ENCODE data around the gene EXTL1. TPM values are rescaled to one million over a fixed set of nuclear protein-coding genes. Genes with fewer than 3 reads are reported as not detected.

EXTL1 gene
- total RNA-seq, 1 experiment from 2014 or later: 1.0 TPM

- Histone ChIP-seq H4K8ac (replicated peaks; ENCODE audit: insufficient read length, low read depth, low read length) (no peak overlapping the region), H2BK20ac (ENCODE audit: low read depth, low read length, poor library complexity, severe bottlenecking) (no peak overlapping the region), H2BK12ac (ENCODE audit: insufficient read length, low read depth, low read length) (no peak overlapping the region), H2AK5ac (ENCODE audit: insufficient read length, low read length) (no peak overlapping the region), H3K9ac (ENCODE audit: extremely low read depth, insufficient read length, low read length) (no peak overlapping the region), H3K4me2 (ENCODE audit: insufficient read depth, insufficient read length, low read length) (no peak overlapping the region), H3K27ac (ENCODE audit: insufficient read length, low read depth, low read length) (no peak overlapping the region), H3K79me2 (ENCODE audit: insufficient read depth, low read length) (no peaks in the 10 kb centered on the region), H2BK15ac (ENCODE audit: low read depth, low read length) (no peak overlapping the region), H3K18ac (ENCODE audit: insufficient read length, low read depth, low read length) (no peak overlapping the region), H3K27me3 (ENCODE audit: insufficient read depth, low read length) (no peaks in the 10 kb centered on the region), H3K79me1 (ENCODE audit: insufficient read depth, low read depth, low read length, poor library complexity, severe bottlenecking) (no peaks in the 10 kb centered on the region), H3T11ph (ENCODE audit: low read length) (no peak overlapping the region), H2BK5ac (ENCODE audit: insufficient read length, low read length) (no peak overlapping the region), H3K4ac (ENCODE audit: low read depth, low read length) (no peak overlapping the region), H2BK120ac (ENCODE audit: low read depth, low read length, poor library complexity, severe bottlenecking) (no peak overlapping the region), H2AFZ (ENCODE audit: low read length) (no peak overlapping the region), H4K20me1 (ENCODE audit: control insufficient read depth, insufficient read depth, insufficient read length) (no peaks in the 10 kb centered on the region), H3K9me3 (ENCODE audit: control insufficient read depth, low read depth, low read length) (no peaks in the 10 kb centered on the region), H3K14ac (ENCODE audit: insufficient read depth, low read length) (no peak overlapping the region), H4K5ac (ENCODE audit: insufficient read length, low read depth, low read length) (no peak overlapping the region), H3K4me1 (ENCODE audit: insufficient read depth, low read length) (no peaks in the 10 kb centered on the region), H3K23me2 (ENCODE audit: insufficient read length, low read depth, low read length, poor library complexity, severe bottlenecking) (no peaks in the 10 kb centered on the region), H3K56ac (ENCODE audit: insufficient read length, low read depth, low read length) (no peak overlapping the region), H4K91ac (ENCODE audit: insufficient read length, low read depth, low read length) (no peak overlapping the region), H3K23ac (ENCODE audit: insufficient read length, low read depth, low read length) (no peak overlapping the region)
- Mint-ChIP-seq H3K4me3 (no peak overlapping the region), H3K9me3 (no peaks in the 10 kb centered on the region), H3K27ac (no peak overlapping the region; a peak in 1 of 7 replicates), H3K4me1 (no peaks in the 10 kb centered on the region), H3K36me3 (ENCODE audit: insufficient read depth in 1 of 3, low read depth in 3 of 3) (peaks cover 7 to 60% (median 53%) of the 10 kb centered on the region in 3 experiments; a peak in 6 of 7 replicates), H3K27me3 (ENCODE audit: low read depth) (peaks cover 3% of the 10 kb centered on the region; the same call in 1 of the 2 replicates)
- no peak for DNase-seq
- WGBS (ENCODE audit: extremely low coverage, insufficient read length, low lambda C conversion rate): no CpG with 5 or more reads among the region's 2 CpGs
- TF ChIP-seq CTCF (conservative IDR thresholded peaks at IDR 0.05): no peak
Observed at GRCh38 chr1:25978403-25978802, 43.2 kb upstream of the EXTL1 start.

Data from H9 (cell line).